Gastrocnemius medialis (tissue), 4 donors: ENCODE measurements around the gene SHROOM3. TPM values are rescaled to one million over a fixed set of nuclear protein-coding genes. Genes with fewer than 3 reads are reported as not detected.
A peak's percentile ranks its signal among the peaks of the same experiment; 100 is the strongest.

Experiments
- ATAC-seq, 2 donors: fragments of 150-250 bp; one replicate each; pipeline ENCODE4 v1.9.1; 2016
- DNase-seq, 2 donors: peaks; one replicate each; pipeline ENCODE4 v3.0.0-alpha.2; 2019
- H3K27ac ChIP-seq, 4 donors: fragments of 200-600 bp; sonication (generic); 1 replicate in 1 of 4; 2 replicates in 3 of 4; pipeline ENCODE4 v1.5.1; 2016 to 2018; ENCODE audit warnings: mild to moderate bottlenecking in 2 of 4, moderate library complexity in 1 of 4
- H3K27me3 ChIP-seq, 3 donors: fragments of 200-600 bp; sonication (generic) in 2 of 3; 1 replicate in 1 of 3; 2 replicates in 2 of 3; pipeline versions ENCODE4 v1.5.1 to v1.6.0; 2016 to 2019; ENCODE audit warnings: mild to moderate bottlenecking in 1 of 3, moderate library complexity in 1 of 3
- H3K36me3 ChIP-seq, 2 donors: fragments of 200-600 bp; sonication (generic) in 1 of 2; one replicate each; pipeline ENCODE4 v1.5.1; 2017 to 2018
- H3K4me1 ChIP-seq, 2 donors: fragments of 200-600 bp; sonication (generic) in 1 of 2; one replicate each; pipeline ENCODE4 v1.5.1; 2016 to 2017; ENCODE audit warnings: mild to moderate bottlenecking in 2 of 2
- H3K4me3 ChIP-seq, 4 donors: fragments of 200-600 bp; sonication (generic) in 3 of 4; 1 replicate in 1 of 4; 2 replicates in 3 of 4; pipeline ENCODE4 v1.5.1; 2016 to 2019; ENCODE audit warnings: mild to moderate bottlenecking in 2 of 4
- H3K9me3 ChIP-seq, 3 donors: fragments of 200-600 bp; sonication (generic) in 2 of 3; 1 replicate in 1 of 3; 2 replicates in 2 of 3; pipeline ENCODE4 v1.5.1; 2016 to 2019
- CTCF ChIP-seq, 5 experiments: fragments of 450-650 bp in 3 of 5; fragments of 200-600 bp in 2 of 5; sonication (generic) in 2 of 5; IDR thresholded peaks in 4 of 5; conservative IDR thresholded peaks in 1 of 5; 1 replicate in 4 of 5; 2 replicates in 1 of 5; pipeline ENCODE4 v1.5.1; 2016 to 2019; ENCODE audit warnings: antibody characterized with exemption in 5 of 5, mild to moderate bottlenecking in 3 of 5, moderate library complexity in 3 of 5
- POLR2A ChIP-seq, 2 donors: fragments of 450-650 bp; IDR thresholded peaks; one replicate each; pipeline ENCODE4 v1.6.1; 2017; ENCODE audit warnings: antibody characterized with exemption in 2 of 2, mild to moderate bottlenecking in 2 of 2, moderate library complexity in 2 of 2
- in situ Hi-C, 4 donors: fragments of 200-750 bp; cut with MboI; loops; one replicate each; pipeline versions ENCODE4 v1.15.0 to v1.8.0; 2017; ENCODE audit warnings: low sequenced_read_pairs in 4 of 4
- intact Hi-C: fragments of 100-400 bp; cut with DNase I; formaldehyde crosslinking; loops from one replicate; pipeline ENCODE4 v1.15.1; 2023; ENCODE audit warnings: low total_unique reads
- total RNA-seq, 4 donors: library from RNA; depleted of rRNA; stranded (reverse); fragments of >200 nt; gene quantifications; one replicate each; pipeline versions ENCODE4 v1.1.0 to v1.2.3, GENCODE V29; 2016

Gene SHROOM3
- total RNA-seq, 4 donors from 2014 or later, result 0.20 to 1.7 (median 0.98) TPM

- in situ Hi-C loops (no loop called here), intact Hi-C loops (no loop called here)
- Histone ChIP-seq H3K4me3 (peak overlapping the region in 2 of 4 donors; percentile 11 to 31), H3K9me3 (no peaks in the 10 kb centered on the region), H3K27me3 (no peaks in the 10 kb centered on the region), H3K4me1 (peaks cover 25 to 26% of the 10 kb centered on the region in 2 donors), H3K36me3 (no peaks in the 10 kb centered on the region), H3K27ac (peak overlapping the region in 1 of 4 donors; percentile 14)
- DNase-seq (no peak), ATAC-seq (peak; percentile 70 to 82)
- TF ChIP-seq CTCF (IDR thresholded peaks at IDR 0.05 in 4 of 5, conservative IDR thresholded peaks at IDR 0.05 in 1 of 5), result no peak
- TF ChIP-seq POLR2A (IDR thresholded peaks at IDR 0.05), result no peak
Measured at GRCh38 chr4:76562161-76562560, 127.1 kb downstream of the SHROOM3 start.

- no peak for ATAC-seq
- Histone ChIP-seq H3K9me3 (no peaks in the 10 kb centered on the region), H3K4me3 (no peak overlapping the region), H3K36me3 (no peaks in the 10 kb centered on the region), H3K27ac (peak overlapping the region in 2 of 4 donors; percentile 13 to 14), H3K27me3 (no peaks in the 10 kb centered on the region), H3K4me1 (peaks cover 25 to 26% of the 10 kb centered on the region in 2 donors)
- TF ChIP-seq CTCF (IDR thresholded peaks at IDR 0.05 in 4 of 5, conservative IDR thresholded peaks at IDR 0.05 in 1 of 5) (no peak), POLR2A (IDR thresholded peaks at IDR 0.05) (no peak)
- DNase-seq, result no peak
- in situ Hi-C loops, result no loop called here
- intact Hi-C loops, result no loop called here
Measured at GRCh38 chr4:76562836-76563453, 127.9 kb downstream of the SHROOM3 start.

GRCh38 chr4:76563454-76564122 is 128.6 kb downstream of the SHROOM3 start:
- DNase-seq (peak; percentile 16 to 19), ATAC-seq (peak; percentile 84 to 88)
- Histone ChIP-seq H3K9me3 (no peaks in the 10 kb centered on the region), H3K27me3 (no peaks in the 10 kb centered on the region), H3K4me1 (peaks cover 25 to 26% of the 10 kb centered on the region in 2 donors), H3K27ac (peak overlapping the region in 3 of 4 donors; percentile 13 to 44 (median 21)), H3K4me3 (no peak overlapping the region), H3K36me3 (no peaks in the 10 kb centered on the region)
- in situ Hi-C loops (no loop called here), intact Hi-C loops (no loop called here)
- TF ChIP-seq POLR2A (IDR thresholded peaks at IDR 0.05) (no peak), CTCF (IDR thresholded peaks at IDR 0.05 in 4 of 5, conservative IDR thresholded peaks at IDR 0.05 in 1 of 5) (no peak)

- in situ Hi-C loops, result no loop called here
- ATAC-seq (peak; percentile 9 to 18), DNase-seq (no peak)
- intact Hi-C loops, result no loop called here
- peak overlapping the region in 3 of 4 donors; percentile 13 to 44 (median 21) for H3K27ac ChIP-seq
- no peak overlapping the region for H3K4me3 ChIP-seq
- no peaks in the 10 kb centered on the region for H3K9me3 ChIP-seq
- no peaks in the 10 kb centered on the region for H3K27me3 ChIP-seq
- H3K4me1 ChIP-seq, result peaks cover 25 to 26% of the 10 kb centered on the region in 2 donors
- H3K36me3 ChIP-seq, result no peaks in the 10 kb centered on the region
- TF ChIP-seq CTCF (IDR thresholded peaks at IDR 0.05 in 4 of 5, conservative IDR thresholded peaks at IDR 0.05 in 1 of 5) (no peak), POLR2A (IDR thresholded peaks at IDR 0.05) (no peak)
Measured at GRCh38 chr4:76564123-76564915, 129.3 kb downstream of the SHROOM3 start.
